Neutrophil (primary cell): ENCODE measurements around the gene SLC46A2.

Experiments
- H3K27ac ChIP-seq: fragments of 200-600 bp; sonication (generic); 2 replicates; pipeline ENCODE4 v1.5.1; 2016; ENCODE audit warnings: mild to moderate bottlenecking, moderate library complexity
- H3K27me3 ChIP-seq: fragments of 200-600 bp; sonication (generic); 2 replicates; pipeline ENCODE4 v1.6.0; 2016; ENCODE audit warnings: mild to moderate bottlenecking
- H3K36me3 ChIP-seq: fragments of 200-600 bp; sonication (generic); 2 replicates; pipeline ENCODE4 v1.5.1; 2017
- H3K4me1 ChIP-seq, 2 experiments: fragments of 200-600 bp in 1 of 2; sonication (generic) in 1 of 2; 1 replicate in 1 of 2; 2 replicates in 1 of 2; pipeline versions ENCODE4 v1.5.1 to v1.6.1; 2013 to 2016; ENCODE audit warnings: low read depth in 1 of 2, low read length in 1 of 2, mild to moderate bottlenecking in 1 of 2, moderate library complexity in 1 of 2; ENCODE audit not compliant: control insufficient read depth in 1 of 2, insufficient read depth in 1 of 2
- H3K4me3 ChIP-seq, 2 experiments: fragments of 200-600 bp in 1 of 2; sonication (generic) in 1 of 2; 1 replicate in 1 of 2; 2 replicates in 1 of 2; pipeline ENCODE4 v1.5.1; 2013 to 2016; ENCODE audit warnings: low read depth in 1 of 2, low read length in 1 of 2, mild to moderate bottlenecking in 1 of 2, moderate library complexity in 1 of 2
- H3K9me3 ChIP-seq: fragments of 200-600 bp; sonication (generic); 2 replicates; pipeline ENCODE4 v1.5.1; 2016
- TF ChIP-seq, protein P1 (sequence below): fragments of 200-600 bp; sonication (generic); IDR thresholded peaks from 2 replicates; pipeline ENCODE4 v1.5.1; 2016; ENCODE audit warnings: antibody characterized with exemption

Gene SLC46A2

DNA sequence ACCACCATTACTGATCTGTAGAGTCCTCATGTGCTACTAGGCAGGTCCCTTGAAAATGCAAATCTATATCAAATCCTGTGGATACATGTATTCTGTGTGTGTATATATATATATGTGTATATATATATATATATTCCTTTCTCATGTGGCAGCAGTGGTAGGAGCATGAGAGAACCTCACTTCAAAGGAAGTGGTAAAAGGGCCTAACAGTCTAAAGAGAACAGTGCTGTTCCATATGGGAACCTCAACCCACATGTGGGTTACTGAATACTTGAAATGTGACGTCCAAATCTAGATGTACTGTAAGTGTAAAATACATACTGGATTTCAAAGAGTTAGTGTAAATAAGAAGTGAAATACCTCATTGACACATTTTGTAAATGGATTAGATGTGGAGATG, 5.4 kb downstream of the SLC46A2 start:
- Histone ChIP-seq H3K9me3 (no peaks in the 10 kb centered on the region), H3K27me3 (peaks cover 57% of the 10 kb centered on the region), H3K4me3 (no peak overlapping the region), H3K4me1 (peaks cover under 1 to 3% of the 10 kb centered on the region in 2 experiments), H3K36me3 (no peaks in the 10 kb centered on the region), H3K27ac (no peak overlapping the region)
- TF ChIP-seq, protein P1, sequence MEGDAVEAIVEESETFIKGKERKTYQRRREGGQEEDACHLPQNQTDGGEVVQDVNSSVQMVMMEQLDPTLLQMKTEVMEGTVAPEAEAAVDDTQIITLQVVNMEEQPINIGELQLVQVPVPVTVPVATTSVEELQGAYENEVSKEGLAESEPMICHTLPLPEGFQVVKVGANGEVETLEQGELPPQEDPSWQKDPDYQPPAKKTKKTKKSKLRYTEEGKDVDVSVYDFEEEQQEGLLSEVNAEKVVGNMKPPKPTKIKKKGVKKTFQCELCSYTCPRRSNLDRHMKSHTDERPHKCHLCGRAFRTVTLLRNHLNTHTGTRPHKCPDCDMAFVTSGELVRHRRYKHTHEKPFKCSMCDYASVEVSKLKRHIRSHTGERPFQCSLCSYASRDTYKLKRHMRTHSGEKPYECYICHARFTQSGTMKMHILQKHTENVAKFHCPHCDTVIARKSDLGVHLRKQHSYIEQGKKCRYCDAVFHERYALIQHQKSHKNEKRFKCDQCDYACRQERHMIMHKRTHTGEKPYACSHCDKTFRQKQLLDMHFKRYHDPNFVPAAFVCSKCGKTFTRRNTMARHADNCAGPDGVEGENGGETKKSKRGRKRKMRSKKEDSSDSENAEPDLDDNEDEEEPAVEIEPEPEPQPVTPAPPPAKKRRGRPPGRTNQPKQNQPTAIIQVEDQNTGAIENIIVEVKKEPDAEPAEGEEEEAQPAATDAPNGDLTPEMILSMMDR = no peak

GRCh38 chr9:112884721-112885120, 6.0 kb downstream of the SLC46A2 start:
- H3K9me3 ChIP-seq = no peaks in the 10 kb centered on the region
- H3K4me3 ChIP-seq = no peak overlapping the region
- H3K27me3 ChIP-seq = peaks cover 51% of the 10 kb centered on the region
- no peak overlapping the region for H3K27ac ChIP-seq
- H3K4me1 ChIP-seq = no peaks in the 10 kb centered on the region
- H3K36me3 ChIP-seq = no peaks in the 10 kb centered on the region
- TF ChIP-seq, protein P1 = no peak

DNA sequence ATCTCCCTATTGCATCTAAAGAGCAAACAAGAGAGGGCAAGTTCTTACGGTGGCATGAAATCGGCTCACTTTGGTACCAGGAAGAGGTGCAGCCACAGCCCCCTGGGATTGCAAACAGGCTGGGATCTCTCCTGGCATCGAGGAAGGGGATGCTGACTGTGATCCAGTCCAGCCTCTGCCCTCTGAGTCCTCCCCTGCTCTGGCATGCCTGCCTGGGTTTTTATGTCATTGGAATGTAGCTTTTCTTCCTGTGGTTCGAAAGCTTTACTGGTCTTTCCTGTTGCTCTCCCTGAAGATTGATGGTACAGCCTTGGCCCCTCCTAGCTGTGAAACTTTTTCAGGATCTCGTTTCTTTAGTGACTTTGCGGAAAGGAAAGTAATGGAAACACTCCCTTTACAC, 6.6 kb downstream of the SLC46A2 start:
- H3K27ac ChIP-seq = no peak overlapping the region
- H3K9me3 ChIP-seq = no peaks in the 10 kb centered on the region
- peaks cover 44% of the 10 kb centered on the region for H3K27me3 ChIP-seq
- no peaks in the 10 kb centered on the region for H3K36me3 ChIP-seq
- TF ChIP-seq, protein P1 = no peak
- no peaks in the 10 kb centered on the region for H3K4me1 ChIP-seq
- no peak overlapping the region for H3K4me3 ChIP-seq

- Histone ChIP-seq H3K36me3 (no peaks in the 10 kb centered on the region), H3K27ac (no peak overlapping the region), H3K27me3 (peaks cover 23% of the 10 kb centered on the region), H3K9me3 (no peaks in the 10 kb centered on the region), H3K4me1 (no peaks in the 10 kb centered on the region), H3K4me3 (no peak overlapping the region)
- TF ChIP-seq, protein P1 = no peak
These were observed 9.3 kb downstream of the SLC46A2 start for GRCh38 chr9:112881331-112881730.

DNA sequence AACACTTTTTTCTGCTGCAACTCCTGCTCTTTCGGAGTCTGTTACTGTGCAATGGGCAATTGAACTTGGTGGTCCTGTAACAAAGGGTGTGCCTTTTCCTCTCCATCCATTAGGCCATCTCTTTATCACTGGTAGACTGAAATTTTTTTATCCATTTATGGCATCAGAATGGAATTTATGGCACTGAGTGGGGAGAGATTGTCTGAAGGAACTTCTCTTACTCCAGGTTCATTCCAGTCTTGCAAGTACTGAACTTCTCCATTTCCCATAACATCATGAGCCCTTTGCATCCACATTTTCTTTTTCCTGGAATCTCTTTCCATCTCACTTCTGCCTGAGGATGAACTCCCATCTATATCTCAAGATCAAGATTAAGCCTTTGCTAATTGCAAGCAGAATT, 10.0 kb downstream of the SLC46A2 start:
- Histone ChIP-seq H3K4me3 (no peak overlapping the region), H3K27me3 (peaks cover 23% of the 10 kb centered on the region), H3K9me3 (no peaks in the 10 kb centered on the region), H3K27ac (no peak overlapping the region), H3K4me1 (no peaks in the 10 kb centered on the region), H3K36me3 (no peaks in the 10 kb centered on the region)
- TF ChIP-seq, protein P1 = no peak

- TF ChIP-seq, protein P1 = no peak
- Histone ChIP-seq H3K9me3 (no peaks in the 10 kb centered on the region), H3K4me3 (no peak overlapping the region), H3K4me1 (no peaks in the 10 kb centered on the region), H3K27me3 (peaks cover 9% of the 10 kb centered on the region), H3K27ac (no peak overlapping the region), H3K36me3 (no peaks in the 10 kb centered on the region)
These were observed 11.9 kb downstream of the SLC46A2 start for GRCh38 chr9:112878752-112879151.
